Measurements from ENCODE around the gene ATP13A1. TPM values are rescaled to one million over a fixed set of nuclear protein-coding genes. Genes with fewer than 3 reads are reported as not detected.

ATP13A1 gene
- total RNA-seq, 4 donors from 2014 or later = 59.3 to 104 (median 81.7) TPM

DNA sequence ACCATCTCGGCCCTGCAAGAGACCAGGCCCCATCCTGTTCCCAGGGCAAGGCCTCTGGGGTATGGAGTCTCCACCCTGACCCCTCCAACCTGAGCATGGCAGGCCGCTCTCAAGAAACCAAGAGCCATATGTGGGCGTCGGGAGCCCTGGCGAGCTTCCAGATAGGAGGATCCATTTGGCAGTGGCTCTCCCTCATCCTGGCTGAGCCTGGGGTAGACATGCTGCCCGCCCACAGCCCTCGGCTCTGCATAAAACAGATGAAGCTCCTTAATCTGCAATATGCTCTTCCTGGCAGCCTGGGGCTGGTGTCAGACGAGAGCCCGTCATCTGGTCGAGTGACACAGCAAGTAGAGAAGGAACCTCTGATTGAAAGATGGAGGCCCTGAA lies 6.1 kb downstream of the ATP13A1 start:
- H3K9me3 ChIP-seq = no peaks in the 10 kb centered on the region
- no peak for TF ChIP-seq EP300 (IDR thresholded peaks at IDR 0.05)
- TF ChIP-seq, protein P1, sequence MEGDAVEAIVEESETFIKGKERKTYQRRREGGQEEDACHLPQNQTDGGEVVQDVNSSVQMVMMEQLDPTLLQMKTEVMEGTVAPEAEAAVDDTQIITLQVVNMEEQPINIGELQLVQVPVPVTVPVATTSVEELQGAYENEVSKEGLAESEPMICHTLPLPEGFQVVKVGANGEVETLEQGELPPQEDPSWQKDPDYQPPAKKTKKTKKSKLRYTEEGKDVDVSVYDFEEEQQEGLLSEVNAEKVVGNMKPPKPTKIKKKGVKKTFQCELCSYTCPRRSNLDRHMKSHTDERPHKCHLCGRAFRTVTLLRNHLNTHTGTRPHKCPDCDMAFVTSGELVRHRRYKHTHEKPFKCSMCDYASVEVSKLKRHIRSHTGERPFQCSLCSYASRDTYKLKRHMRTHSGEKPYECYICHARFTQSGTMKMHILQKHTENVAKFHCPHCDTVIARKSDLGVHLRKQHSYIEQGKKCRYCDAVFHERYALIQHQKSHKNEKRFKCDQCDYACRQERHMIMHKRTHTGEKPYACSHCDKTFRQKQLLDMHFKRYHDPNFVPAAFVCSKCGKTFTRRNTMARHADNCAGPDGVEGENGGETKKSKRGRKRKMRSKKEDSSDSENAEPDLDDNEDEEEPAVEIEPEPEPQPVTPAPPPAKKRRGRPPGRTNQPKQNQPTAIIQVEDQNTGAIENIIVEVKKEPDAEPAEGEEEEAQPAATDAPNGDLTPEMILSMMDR (IDR thresholded peaks at IDR 0.05) = no peak
- WGBS = 62% methylated on average over 10 of the region's 10 CpGs
- no peaks in the 10 kb centered on the region for H3K27me3 ChIP-seq
- intact Hi-C loops (cut with DNase I) = no loop called here
- H3K4me1 ChIP-seq = peaks cover 14 to 27% (median 16%) of the 10 kb centered on the region in 4 donors
- H3K36me3 ChIP-seq = peaks cover 64 to 80% (median 77%) of the 10 kb centered on the region in 4 donors
- DNase-seq (ENCODE audit: extremely low spot score) = no peak
- no peak overlapping the region for H3K4me3 ChIP-seq
- no peak overlapping the region for H3K27ac ChIP-seq (replicated peaks in 1 of 4)

DNA sequence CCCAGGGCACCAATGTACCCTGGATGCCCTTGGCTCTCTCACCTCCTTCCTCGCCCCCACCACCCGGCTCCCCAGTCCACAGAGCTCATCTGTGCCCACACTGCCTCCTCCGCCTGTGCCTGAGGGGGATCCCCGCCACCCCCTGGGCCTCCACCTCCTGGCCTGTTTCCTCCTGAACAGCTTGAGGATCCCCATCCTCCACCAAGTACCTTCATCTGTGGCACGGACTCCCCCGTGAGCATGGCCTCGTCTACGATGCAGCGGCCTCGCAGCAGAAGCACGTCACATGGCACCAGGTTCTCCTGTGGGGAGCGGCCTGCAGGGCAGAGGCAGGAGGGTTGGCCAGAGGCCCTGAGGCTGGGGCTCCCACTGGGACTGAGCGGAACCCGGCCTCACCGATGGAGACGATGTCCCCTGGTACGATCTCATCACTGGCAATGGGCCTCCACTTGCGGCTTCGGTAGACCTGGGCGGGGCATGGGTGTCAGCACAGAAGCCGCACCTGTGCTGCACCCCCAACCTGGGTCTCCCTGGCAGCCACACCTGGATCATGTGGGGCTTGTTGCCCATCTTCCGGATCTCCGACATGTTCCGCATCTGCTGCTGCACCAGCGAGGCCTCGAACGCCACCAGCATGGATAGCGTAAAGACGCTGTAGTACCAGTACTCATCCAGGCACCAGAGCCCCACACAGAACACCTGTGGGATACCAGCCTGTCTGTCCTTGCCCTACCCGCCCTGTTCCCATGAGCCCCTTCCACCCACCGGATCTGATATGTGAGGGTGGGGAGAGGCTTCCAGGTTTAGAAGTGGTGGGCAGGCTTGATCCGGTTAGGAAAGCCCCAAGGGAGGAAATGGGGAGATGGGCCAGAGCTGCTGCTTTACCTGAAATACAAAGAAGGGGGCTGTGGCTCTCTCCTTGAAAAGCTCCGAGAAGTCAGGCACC lies 6.8 kb downstream of the ATP13A1 start:
- TF ChIP-seq POLR2AphosphoS5 (IDR thresholded peaks at IDR 0.05) (no peak), EP300 (IDR thresholded peaks at IDR 0.05) (no peak), POLR2A (IDR thresholded peaks at IDR 0.05; ENCODE audit: low read depth) (no peak)
- TF ChIP-seq, protein P1 (IDR thresholded peaks at IDR 0.05) = no peak
- no peak for DNase-seq (ENCODE audit: extremely low spot score)
- Histone ChIP-seq H3K9me3 (no peaks in the 10 kb centered on the region), H3K27ac (replicated peaks in 1 of 4) (no peak overlapping the region), H3K4me1 (peaks cover 7 to 21% (median 9%) of the 10 kb centered on the region in 4 donors), H3K36me3 (peaks cover 71 to 86% (median 84%) of the 10 kb centered on the region in 4 donors), H3K27me3 (no peaks in the 10 kb centered on the region), H3K4me3 (no peak overlapping the region)
- intact Hi-C loops (cut with DNase I) = no loop called here
- 95% methylated on average over 21 of the region's 33 CpGs for WGBS

DNA sequence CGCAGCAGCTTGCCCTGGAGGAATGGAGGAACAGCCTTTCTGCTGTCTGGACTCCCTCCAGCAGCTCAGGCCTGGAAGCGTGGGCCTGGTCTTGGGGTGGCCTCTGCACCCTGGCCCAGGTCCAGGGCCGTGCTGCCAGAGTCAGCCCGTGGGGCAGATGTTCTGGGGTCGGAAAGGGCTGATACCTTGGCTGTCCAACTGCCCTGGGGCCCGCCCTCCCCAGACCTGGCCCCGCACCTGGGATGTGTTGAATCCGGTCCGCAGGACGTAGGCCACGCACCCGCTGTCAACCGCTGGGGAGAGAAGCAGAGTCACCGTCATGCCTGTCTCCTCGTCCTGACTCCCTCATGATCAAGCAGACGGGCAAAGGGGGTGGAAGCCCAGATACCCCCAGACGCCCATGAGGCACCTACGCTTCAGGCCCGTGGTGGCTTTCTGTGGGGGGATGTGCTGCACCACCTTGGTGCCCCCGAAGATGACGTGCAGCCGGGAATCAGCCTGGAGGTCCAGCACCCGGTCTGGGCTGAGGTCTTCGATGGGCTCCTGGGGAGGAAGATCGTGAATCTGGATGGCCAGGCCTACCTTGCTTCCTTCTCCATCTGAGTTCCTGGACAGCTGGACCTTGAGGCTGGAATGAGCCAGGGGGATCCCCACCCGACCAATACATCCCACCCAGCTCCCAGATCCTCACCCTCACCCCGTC lies 7.7 kb downstream of the ATP13A1 start:
- H3K27me3 ChIP-seq = no peaks in the 10 kb centered on the region
- no peak overlapping the region for H3K4me3 ChIP-seq
- no peak for DNase-seq (ENCODE audit: extremely low spot score)
- TF ChIP-seq POLR2AphosphoS5 (IDR thresholded peaks at IDR 0.05) (no peak), EP300 (IDR thresholded peaks at IDR 0.05) (no peak), POLR2A (IDR thresholded peaks at IDR 0.05; ENCODE audit: low read depth) (no peak)
- TF ChIP-seq, protein P1 (IDR thresholded peaks at IDR 0.05) = no peak
- 76% methylated on average over 3 of the region's 27 CpGs for WGBS
- H3K9me3 ChIP-seq = no peaks in the 10 kb centered on the region
- H3K4me1 ChIP-seq = peaks cover 0 to 11% (median 1%) of the 10 kb centered on the region in 4 donors
- H3K36me3 ChIP-seq = peaks cover 78 to 96% (median 93%) of the 10 kb centered on the region in 4 donors
- no peak overlapping the region for H3K27ac ChIP-seq (replicated peaks in 1 of 4)
- intact Hi-C loops (cut with DNase I) = no loop called here

DNA sequence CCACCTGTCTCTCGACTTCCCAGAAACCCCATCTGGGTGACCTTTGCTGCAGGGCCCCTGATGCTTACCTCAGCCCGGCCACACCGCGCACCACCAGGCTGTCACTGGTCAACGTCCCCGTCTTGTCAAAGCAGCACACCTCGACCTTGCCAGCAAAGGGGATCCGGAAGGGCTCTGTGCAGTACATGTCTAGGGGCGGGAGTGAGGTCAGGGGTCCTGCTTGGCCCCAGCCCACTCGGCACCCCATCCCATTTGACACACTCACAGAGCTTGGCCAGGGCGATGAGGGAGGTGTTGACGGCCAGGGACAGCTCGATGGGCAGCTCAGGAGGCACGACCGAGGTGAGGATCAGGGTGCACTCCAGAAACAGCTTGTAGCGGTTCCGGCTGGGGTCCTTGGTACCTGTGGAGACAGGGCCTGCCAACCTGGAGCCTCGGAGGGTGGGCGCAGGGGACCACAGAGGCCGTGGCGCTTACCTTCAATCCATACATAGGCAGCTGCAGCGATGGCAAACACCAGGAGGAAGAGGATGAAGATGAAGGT lies 8.4 kb downstream of the ATP13A1 start:
- Histone ChIP-seq H3K27ac (replicated peaks in 1 of 4) (no peak overlapping the region), H3K4me1 (peaks cover 0 to 5% (median 1%) of the 10 kb centered on the region in 4 donors), H3K9me3 (no peaks in the 10 kb centered on the region), H3K4me3 (no peak overlapping the region), H3K36me3 (peaks cover 78 to 100% (median 100%) of the 10 kb centered on the region in 4 donors), H3K27me3 (no peaks in the 10 kb centered on the region)
- no peak for DNase-seq (ENCODE audit: extremely low spot score)
- TF ChIP-seq POLR2AphosphoS5 (IDR thresholded peaks at IDR 0.05) (no peak), POLR2A (IDR thresholded peaks at IDR 0.05; ENCODE audit: low read depth) (no peak), EP300 (IDR thresholded peaks at IDR 0.05) (no peak)
- TF ChIP-seq, protein P1 (IDR thresholded peaks at IDR 0.05) = no peak
- 91% methylated on average over 18 of the region's 22 CpGs for WGBS
- intact Hi-C loops (cut with DNase I) = no loop called here

All from esophagus muscularis mucosa (tissue), 4 donors.